ENCODE measurements around the gene LUZP4.

DNA sequence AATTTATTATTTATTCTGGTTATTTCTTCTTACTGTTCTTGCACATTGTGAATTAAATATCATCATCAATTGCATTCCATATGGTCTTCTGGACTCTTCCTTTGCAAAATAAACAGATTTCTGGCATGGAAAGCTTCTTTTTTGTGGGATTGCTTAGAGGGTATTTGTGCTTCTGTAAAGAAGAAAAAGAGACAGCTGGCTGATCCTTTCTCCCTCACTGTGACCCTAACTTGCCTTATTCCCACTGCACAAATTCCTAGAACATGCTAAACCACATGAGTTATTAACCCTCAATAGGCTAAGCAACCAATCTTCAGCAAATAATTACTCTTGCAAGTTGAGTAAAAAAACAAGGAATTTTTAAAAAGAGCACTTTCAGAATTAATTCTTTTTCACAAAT is 31.8 kb upstream of the LUZP4 start:
- TF ChIP-seq, protein P1, sequence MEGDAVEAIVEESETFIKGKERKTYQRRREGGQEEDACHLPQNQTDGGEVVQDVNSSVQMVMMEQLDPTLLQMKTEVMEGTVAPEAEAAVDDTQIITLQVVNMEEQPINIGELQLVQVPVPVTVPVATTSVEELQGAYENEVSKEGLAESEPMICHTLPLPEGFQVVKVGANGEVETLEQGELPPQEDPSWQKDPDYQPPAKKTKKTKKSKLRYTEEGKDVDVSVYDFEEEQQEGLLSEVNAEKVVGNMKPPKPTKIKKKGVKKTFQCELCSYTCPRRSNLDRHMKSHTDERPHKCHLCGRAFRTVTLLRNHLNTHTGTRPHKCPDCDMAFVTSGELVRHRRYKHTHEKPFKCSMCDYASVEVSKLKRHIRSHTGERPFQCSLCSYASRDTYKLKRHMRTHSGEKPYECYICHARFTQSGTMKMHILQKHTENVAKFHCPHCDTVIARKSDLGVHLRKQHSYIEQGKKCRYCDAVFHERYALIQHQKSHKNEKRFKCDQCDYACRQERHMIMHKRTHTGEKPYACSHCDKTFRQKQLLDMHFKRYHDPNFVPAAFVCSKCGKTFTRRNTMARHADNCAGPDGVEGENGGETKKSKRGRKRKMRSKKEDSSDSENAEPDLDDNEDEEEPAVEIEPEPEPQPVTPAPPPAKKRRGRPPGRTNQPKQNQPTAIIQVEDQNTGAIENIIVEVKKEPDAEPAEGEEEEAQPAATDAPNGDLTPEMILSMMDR (IDR thresholded peaks at IDR 0.05): no peak
- TF ChIP-seq POLR2AphosphoS5 (IDR thresholded peaks at IDR 0.05) (no peak), POLR2A (IDR thresholded peaks at IDR 0.05) (no peak)

Data from prostate gland (tissue), 2 donors.